Measurements from ENCODE around the gene GALNT9.

The GALNT9 gene

DNA sequence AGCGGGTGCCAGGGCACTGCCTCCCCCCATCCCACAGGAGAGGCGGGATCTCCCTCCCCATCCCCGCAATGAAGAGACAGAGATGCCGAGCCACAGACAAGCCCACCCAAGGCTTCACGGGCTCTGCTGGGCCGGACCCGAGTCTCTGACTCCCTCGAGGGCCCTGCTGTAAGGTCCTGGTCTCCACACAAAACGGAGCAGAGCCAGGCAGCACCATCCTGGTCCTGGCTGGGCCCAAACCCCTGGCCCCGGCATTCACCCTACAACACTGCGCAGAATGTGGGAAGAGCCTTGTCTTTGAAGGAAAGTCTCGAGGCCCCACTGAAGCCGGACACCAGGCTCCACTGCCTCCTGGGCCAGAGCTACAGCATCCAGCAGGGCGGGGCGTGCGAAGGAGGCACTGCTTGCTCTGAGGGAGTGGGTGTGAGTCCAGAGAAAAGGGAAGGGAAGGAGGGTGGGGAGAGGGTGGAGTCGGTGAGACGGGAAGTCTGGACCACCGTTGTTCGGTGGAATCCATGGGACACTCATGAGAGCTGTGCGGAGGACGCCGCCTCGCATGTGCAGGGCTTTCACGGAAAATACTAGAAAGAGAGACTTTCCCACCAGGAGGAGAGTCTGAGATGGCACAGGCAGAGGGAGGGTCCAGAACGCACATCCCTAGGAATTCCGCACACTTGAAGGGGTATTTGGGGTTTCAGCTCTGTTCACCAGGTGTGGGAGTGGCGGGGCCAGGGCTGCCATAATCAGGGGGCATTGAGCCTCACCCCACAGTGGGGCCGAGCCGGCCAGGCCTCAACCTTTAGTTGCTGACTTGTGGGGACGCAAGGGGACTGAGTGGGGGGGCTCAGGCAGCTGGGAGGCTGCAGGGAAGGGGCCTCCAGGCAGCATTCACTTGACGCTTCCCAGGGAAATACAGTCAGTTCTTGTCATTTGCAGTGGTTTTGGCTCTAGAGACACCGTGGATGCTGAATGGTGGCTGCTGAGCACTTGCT is 36.8 kb downstream of the GALNT9 start:
- DNase-seq (ENCODE audit: low read depth), result no peak

GRCh38 chr12:132291402-132292175 is 37.8 kb downstream of the GALNT9 start:
- no peak for DNase-seq (ENCODE audit: low read depth)

DNA sequence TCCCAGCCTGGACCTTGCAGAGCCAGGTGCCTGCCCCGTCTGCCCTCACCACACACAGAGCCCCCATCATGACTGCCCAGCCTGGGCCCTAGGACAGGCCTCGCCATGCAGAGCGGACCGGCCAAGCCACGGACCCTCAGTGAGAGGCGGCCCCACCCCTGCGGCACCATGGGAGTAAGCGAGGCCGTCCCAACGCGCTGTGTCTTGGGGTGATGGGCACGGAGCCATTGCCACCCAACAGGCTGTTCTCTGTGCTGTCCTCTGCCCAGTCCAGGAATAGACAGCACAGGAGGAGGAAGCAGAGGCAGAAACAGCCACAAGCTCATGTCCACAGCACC is 39.2 kb downstream of the GALNT9 start:
- no peak for DNase-seq (ENCODE audit: low read depth)

DNA sequence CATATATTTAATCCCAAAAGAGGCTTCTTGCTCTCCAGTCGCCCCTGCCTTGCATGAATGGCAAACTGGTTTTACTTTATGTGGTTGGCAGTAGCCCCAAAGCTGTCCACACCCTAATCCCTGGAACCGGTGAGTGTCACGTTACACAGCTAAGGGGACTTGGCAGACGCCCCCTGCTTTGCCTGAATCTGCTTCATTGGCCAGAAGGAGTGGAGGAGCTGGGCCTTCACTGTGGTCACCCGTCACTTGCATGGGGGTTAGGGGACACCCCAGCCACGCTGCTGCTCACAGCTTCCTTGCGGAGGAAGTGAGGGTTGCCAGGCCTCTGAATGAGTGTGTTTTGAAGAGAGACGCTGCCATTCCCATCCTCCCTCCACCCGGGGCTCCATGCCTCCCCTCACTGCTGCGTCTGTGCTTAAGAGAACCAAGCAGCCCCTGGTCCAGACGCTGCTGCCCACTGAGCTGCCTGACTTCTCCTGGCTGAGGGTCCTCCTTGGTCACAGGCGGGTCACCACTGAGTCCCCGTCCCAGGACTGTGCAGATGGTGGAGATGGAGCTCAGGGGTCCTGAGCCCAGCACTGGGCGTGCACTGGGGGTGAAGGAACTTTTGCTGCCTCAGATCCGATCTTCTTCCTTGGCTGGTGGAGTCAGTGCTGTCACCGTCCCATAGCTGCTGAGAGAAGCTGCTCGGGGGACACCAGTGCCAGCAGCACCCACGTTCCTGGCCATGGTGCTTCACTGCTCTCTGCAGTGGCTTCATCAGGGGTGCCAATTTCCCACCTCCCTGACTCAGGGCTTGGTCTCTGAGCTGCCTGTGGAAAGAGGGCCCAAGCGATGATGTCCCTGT is 39.8 kb downstream of the GALNT9 start:
- no peak for DNase-seq (ENCODE audit: low read depth)

DNA sequence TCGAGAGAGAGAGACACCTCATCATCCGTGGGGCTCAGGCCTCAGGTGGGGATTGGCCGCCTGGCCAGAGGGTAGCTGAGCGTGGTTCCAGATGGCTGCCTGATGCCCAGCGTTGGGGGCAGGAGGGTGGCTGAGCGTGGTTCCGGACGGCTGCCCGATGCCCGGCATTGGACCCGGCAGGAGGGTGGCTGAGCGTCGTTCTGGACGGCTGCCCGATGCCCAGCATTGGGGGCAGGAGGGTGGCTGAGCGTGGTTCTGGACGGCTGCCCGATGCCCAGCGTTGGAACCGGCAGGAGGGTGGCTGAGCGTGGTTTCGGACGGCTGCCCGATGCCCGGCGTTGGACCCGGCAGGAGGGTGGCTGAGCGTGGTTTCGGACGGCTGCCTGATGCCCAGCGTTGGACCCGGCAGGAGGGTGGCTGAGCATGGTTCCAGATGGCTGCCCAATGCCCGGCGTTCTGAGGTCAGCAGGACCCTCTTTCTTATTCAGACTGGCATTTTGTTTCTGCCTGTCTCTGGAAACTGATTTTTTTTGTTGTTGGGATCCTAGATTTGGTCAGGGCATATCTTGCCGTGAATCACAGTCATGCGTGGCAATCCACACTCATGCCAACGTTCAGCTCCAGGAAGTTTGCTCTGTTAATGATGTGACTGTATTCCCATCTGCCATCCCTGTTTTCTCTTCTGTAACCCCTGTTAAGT is 40.7 kb downstream of the GALNT9 start:
- no peak for DNase-seq (ENCODE audit: low read depth)

GRCh38 chr12:132287391-132288238 is 41.8 kb downstream of the GALNT9 start:
- no peak for DNase-seq (ENCODE audit: low read depth)

GRCh38 chr12:132286912-132287311 is 42.5 kb downstream of the GALNT9 start:
- no peak for DNase-seq (ENCODE audit: low read depth)

DNA sequence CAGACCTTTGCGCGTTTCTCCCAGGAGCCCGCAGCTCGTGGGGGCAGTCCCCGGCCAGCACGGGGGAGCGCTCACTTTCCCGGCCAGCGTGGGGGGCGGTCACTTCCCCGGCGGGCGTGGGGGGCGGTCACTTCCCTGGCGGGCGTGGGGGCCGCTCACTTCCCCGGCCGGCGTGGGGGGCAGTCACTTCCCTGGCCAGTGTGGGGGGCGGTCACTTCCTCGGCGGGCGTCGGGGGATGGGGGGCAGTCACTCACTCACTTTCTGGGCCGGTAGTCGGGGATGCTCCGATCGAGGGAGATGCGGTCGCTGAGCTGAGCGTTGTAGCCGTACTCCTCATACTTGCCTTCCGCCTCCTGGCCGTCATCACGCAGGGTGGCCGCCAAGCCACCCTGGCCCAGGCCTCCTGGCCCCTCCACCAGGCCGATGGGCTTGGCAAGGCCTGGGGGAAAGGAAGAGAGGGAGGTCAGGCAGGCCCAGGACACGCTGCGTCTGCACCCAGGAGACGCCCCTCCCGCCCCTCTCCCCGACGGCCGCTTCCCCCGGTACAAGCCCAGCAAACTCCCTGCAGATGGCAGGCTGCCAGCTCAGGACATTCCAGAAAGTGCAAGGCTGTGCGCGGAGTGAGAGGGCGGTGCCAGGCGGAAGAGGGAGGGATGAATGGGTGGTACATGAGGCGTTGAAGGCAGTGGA is 43.3 kb downstream of the GALNT9 start:
- DNase-seq (ENCODE audit: low read depth), result peak; percentile 3

DNA sequence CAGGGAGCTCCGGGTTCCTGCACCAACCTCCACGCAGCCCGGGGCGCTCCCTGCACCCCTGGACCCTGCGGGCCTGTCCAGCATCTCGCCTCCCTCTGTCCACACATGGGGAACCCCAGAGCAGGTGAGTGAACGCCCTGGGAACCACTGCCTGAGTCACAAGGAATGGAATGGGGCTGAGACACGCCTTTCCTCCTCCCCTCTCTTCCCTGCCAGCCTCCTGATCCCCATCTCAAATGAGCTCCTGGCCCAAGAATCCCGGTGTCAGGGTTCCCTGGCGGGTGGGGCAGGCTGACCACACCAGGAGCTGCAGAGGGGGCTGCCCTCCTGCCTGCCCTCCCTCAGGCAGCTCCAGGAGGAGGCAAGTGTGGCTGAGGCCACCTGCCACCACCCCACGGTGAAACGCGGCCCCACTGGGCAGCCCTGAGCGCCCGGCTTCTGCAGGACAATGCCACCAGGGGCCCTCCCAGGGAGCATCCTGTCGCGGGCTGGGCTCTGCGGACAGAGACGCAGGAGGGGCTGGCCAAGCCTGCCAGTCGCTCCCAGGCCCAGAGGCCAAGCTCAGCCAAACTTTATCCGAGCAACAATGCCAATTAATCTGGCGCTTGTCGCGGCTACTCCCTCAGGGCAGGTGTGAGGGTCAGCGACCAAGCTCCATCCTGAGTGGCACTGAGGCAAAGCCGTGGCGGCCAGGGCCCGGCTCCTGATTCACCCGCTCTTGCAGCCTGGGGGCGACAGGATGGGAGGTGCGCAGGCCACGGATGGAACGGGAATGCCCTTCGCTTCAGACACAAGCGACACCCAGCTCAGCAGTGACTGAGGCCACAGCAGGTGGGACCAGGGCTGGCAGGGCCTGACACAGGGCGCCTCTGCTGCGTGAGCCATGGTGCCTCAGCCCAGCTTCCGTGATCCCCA is 44.3 kb downstream of the GALNT9 start:
- no peak for DNase-seq (ENCODE audit: low read depth)

DNA sequence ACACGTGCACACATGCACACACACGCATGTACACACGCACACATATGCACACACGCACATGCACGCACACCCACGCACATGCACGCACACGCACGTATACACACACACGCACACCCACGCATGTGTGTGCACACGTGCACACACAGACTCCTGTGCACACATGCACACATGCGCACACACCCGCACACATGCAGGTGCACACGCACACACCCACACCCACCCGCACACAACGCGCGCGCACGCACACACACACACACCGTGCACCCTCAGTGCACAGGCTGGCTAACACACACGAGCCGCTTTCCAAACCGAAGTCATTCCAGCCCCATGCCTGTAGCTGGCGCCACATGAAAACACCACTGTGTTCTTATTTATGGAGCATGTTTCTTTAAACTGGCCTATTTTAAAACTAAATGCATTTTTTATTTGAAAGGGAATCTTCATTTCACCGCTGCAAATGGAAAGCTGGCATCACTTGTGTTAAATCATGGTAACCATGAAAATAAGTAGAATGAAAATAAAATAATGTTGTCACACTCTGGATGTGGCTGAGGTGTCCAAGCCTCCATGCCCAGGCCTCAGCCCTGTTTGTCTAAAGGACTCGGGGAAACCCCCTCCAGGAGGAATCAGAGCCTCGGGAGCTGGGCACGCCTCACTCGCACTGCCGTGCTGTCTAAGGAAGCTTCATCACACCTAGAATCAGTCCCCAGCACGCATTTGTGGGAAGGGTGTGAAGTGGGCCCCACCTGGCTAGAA is 45.1 kb downstream of the GALNT9 start:
- DNase-seq (ENCODE audit: low read depth), result no peak

DNA sequence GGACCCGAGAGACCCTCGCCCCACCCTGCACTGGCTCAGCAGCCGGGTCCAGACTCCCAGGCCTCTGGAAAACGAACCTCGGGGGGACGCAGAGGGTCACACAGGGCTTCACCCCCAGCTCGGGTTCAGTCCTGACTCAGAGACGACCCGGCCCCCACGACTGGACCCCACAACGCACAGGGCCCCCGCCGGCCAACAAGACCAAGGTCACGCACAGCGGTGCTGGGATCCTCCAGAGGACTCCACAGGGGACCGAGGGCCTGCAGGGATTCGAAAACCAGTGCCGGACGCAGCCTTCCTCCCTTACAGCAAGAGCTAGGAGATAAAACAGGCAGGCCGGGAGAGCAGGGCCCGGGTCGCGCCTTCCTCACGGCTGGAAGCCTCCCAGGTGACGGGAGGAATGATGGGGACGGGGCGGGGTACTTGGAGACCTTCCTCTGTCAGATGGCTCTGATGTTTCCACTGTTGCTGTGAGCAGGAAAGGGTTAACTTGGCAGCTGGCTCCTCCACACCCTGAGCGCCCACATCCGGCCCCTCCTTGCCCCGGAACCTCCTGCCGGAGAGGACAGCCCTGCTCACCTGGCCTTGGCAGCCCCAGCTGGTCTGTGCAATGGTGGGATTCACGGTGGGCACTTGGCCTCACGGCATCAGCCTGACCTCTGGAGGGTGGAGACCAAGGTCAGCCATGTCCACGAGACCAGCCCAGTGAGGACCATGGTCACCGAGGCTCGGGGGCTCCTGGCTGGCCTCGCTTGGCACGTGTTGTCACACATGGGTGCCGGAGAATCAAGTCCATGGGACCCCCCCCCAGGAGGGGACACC is 46.2 kb downstream of the GALNT9 start:
- DNase-seq (ENCODE audit: low read depth), result no peak

- DNase-seq (ENCODE audit: low read depth), result no peak
These were observed 47.1 kb downstream of the GALNT9 start for GRCh38 chr12:132282031-132282949.

- DNase-seq (ENCODE audit: low read depth), result no peak
These were observed 48.4 kb downstream of the GALNT9 start for GRCh38 chr12:132281038-132281437.

- no peak for DNase-seq (ENCODE audit: low read depth)
These were observed 49.0 kb downstream of the GALNT9 start for GRCh38 chr12:132280406-132280805.

DNA sequence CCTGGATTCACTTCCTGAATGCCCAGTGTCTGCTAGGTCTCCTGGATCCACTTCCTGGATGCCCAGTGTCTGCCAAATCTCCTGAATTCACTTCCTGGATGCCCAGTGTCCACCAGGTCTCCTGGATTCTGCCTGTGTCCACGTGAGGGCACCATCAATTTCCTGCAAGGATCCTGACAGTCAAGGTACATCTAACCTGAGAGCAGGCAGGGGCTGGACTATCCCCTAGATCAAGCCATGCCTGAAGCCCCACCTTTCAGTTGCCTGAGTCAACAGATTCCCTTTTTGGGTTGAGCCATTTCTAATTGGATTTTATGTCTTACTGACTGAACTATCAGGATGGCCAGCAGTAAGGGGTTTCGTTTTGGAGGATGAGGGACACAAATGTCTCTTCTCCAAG is 49.5 kb downstream of the GALNT9 start:
- no peak for DNase-seq (ENCODE audit: low read depth)

DNA sequence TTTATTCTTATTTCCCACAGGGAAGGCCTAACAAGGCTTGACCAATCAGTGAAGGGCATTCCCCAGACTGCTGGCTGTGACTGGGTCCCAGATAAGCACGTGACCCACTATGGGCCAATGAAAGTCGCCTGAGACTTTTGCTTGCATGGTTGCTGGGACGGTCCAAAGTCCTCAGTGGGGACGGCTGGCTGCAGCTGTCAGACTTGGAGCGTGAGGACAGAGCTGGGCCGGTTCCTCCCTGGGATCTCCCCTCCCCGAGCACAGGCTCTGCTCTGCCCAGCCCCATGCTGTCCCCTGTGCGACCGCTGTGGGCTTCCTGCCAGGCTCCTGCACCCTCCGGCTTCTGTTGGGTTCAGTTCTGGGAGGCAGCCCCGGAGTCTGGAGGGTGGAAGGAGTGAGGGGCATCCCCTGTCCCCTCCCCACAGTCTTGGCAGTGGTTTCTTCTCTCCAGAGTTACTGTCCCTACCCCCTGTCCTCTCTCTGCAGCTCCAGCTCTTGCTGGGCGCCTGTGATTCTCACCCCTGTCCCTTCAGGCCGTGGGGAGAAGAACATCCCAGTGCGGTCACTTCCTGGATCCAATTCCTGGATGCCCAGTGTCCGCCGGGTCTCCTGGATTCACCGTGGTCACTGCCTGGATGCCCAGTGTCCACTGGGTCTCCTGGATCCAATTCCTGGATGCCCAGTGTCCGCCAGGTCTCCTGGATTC is 50.1 kb downstream of the GALNT9 start:
- DNase-seq (ENCODE audit: low read depth), result no peak

All from GM04504 (cell line).